H4 (cell line): ENCODE measurements around the gene ANAPC5. TPM values are rescaled to one million over a fixed set of nuclear protein-coding genes. Genes with fewer than 3 reads are reported as not detected.
"Not testable (repeated sequence)": the region's sequence is repeated elsewhere in the genome, so short reads cannot be mapped to it uniquely, and the experiment has no call there.

ENCODE experiments used
- DNase-seq: peaks from one replicate; pipeline ENCODE4 v3.0.0-alpha.2; 2015; ENCODE audit warnings: low spot score
- total RNA-seq: library from RNA; depleted of rRNA; stranded (reverse); fragments of >200 nt; shearing (Covaris generic); gene quantifications from 2 replicates; pipeline ENCODE4 v1.2.3, GENCODE V29; 2014

The ANAPC5 gene
- total RNA-seq, 1 experiment from 2014 or later: 134 TPM

- no peak for DNase-seq
These were observed 64.8 kb downstream of the ANAPC5 start for GRCh38 chr12:121287267-121287954.

GRCh38 chr12:121285856-121286255, 66.4 kb downstream of the ANAPC5 start:
- no peak for DNase-seq

- DNase-seq: no peak
These were observed 67.4 kb downstream of the ANAPC5 start for GRCh38 chr12:121284551-121285390.

- no peak for DNase-seq
These were observed 68.4 kb downstream of the ANAPC5 start for GRCh38 chr12:121283841-121284240.

- no peak for DNase-seq
These were observed 68.8 kb downstream of the ANAPC5 start for GRCh38 chr12:121283388-121283787.

- not testable (repeated sequence) for DNase-seq
These were observed 69.3 kb downstream of the ANAPC5 start for GRCh38 chr12:121282910-121283309.

- no peak for DNase-seq
These were observed 70.0 kb downstream of the ANAPC5 start for GRCh38 chr12:121282072-121282742.

- DNase-seq: not testable (repeated sequence)
These were observed 71.1 kb downstream of the ANAPC5 start for GRCh38 chr12:121281116-121281515.

- not testable (repeated sequence) for DNase-seq
These were observed 71.7 kb downstream of the ANAPC5 start for GRCh38 chr12:121280531-121280930.

- no peak for DNase-seq
These were observed 72.7 kb downstream of the ANAPC5 start for GRCh38 chr12:121279507-121279915.

GRCh38 chr12:121279071-121279375, 73.2 kb downstream of the ANAPC5 start:
- DNase-seq: no peak

- no peak for DNase-seq
These were observed 73.8 kb downstream of the ANAPC5 start for GRCh38 chr12:121278169-121279070.

- DNase-seq: no peak
These were observed 74.8 kb downstream of the ANAPC5 start for GRCh38 chr12:121277374-121277759.

- DNase-seq: no peak
These were observed 78.0 kb downstream of the ANAPC5 start for GRCh38 chr12:121274036-121274763.

GRCh38 chr12:121273364-121273896, 78.8 kb downstream of the ANAPC5 start:
- no peak for DNase-seq

GRCh38 chr12:121267822-121268221, 84.4 kb downstream of the ANAPC5 start:
- no peak for DNase-seq

GRCh38 chr12:121264951-121265515, 87.2 kb downstream of the ANAPC5 start:
- DNase-seq: no peak

- DNase-seq: no peak
These were observed 88.1 kb downstream of the ANAPC5 start for GRCh38 chr12:121264135-121264534.

- DNase-seq: no peak
These were observed 88.8 kb downstream of the ANAPC5 start for GRCh38 chr12:121263206-121263935.

- no peak for DNase-seq
These were observed 90.8 kb downstream of the ANAPC5 start for GRCh38 chr12:121261398-121261797.
